ENCODE data around the gene FKTN. TPM values are rescaled to one million over a fixed set of nuclear protein-coding genes. Genes with fewer than 3 reads are reported as not detected.

Gene FKTN
- total and polyA plus RNA-seq, 2 donors (not counting 3 experiments of a cell fraction or from before 2014, with no cell fraction given): 2.8 to 13.2 TPM

- BruUV-seq (replicated peaks): no TSS peak
- Histone ChIP-seq H2AFZ (ENCODE audit: low read depth, low read length) (no peak overlapping the region), H3K27me3 (ENCODE audit: control insufficient read depth in 2 of 2, insufficient read depth in 2 of 2, low read length in 2 of 2) (peaks cover 4 to 12% of the 10 kb centered on the region in 2 experiments), H3K9ac (replicated peaks; ENCODE audit: extremely low read depth, insufficient read depth, low read length) (no peak overlapping the region), H3K4me3 (replicated peaks in 1 of 3; ENCODE audit: insufficient read depth in 1 of 3, low read depth in 1 of 3, low read length in 3 of 3) (no peak overlapping the region), H3K4me2 (ENCODE audit: insufficient read depth, low read length) (no peak overlapping the region), H3K36me3 (ENCODE audit: control insufficient read depth in 2 of 2, extremely low read depth in 1 of 2, insufficient read depth in 2 of 2, low read length in 2 of 2) (no peaks in the 10 kb centered on the region), H4K20me1 (replicated peaks; ENCODE audit: control insufficient read depth, extremely low read depth, insufficient read depth, low read length) (no peaks in the 10 kb centered on the region), H3K79me2 (ENCODE audit: control insufficient read depth, insufficient read depth, low read length) (no peaks in the 10 kb centered on the region), H3K9me1 (replicated peaks; ENCODE audit: control insufficient read depth, extremely low read depth, insufficient read depth, low read length) (no peaks in the 10 kb centered on the region), H3K4me1 (ENCODE audit: control insufficient read depth, extremely low read depth, insufficient read depth, low read length) (no peaks in the 10 kb centered on the region), H3K27ac (ENCODE audit: insufficient read depth, low read depth, low read length) (no peak overlapping the region), H3K9me3 (replicated peaks; ENCODE audit: control insufficient read depth, insufficient read depth, low read length) (no peaks in the 10 kb centered on the region)
- no peak for TF ChIP-seq JUN (IDR thresholded peaks at IDR 0.05; ENCODE audit: borderline replicate concordance, insufficient read depth, insufficient read length, low read depth)
- TF ChIP-seq EZH2 (IDR thresholded peaks at IDR 0.05; ENCODE audit: borderline replicate concordance, low read depth, low read length, severe bottlenecking): no peak
- DNase-seq (ENCODE audit: low read depth, low spot score) (no peak), FAIRE-seq (no peak)
- dilution Hi-C loops (cut with MboI; ENCODE audit: extremely low pct_ligation_motif_present, low sequenced_read_pairs): no loop called here
- ChIA-PET CTCF (interaction anchor here (1.0 kb wide), 1 partner anchor 10 kb away, joined by 3 read pairs; no protein-coding TSS in a partner anchor), POLR2A (no interaction called here)
- intact Hi-C loops (cut with micrococcal nuclease): no loop called here
Measured at GRCh38 chr9:105673850-105674387, 116.0 kb downstream of the FKTN start.

GRCh38 chr9:105676351-105676923 lies 118.5 kb downstream of the FKTN start:
- H4K20me1 ChIP-seq (replicated peaks; ENCODE audit: control insufficient read depth, extremely low read depth, insufficient read depth, low read length): no peaks in the 10 kb centered on the region
- no peak overlapping the region for H3K4me2 ChIP-seq (ENCODE audit: insufficient read depth, low read length)
- no peaks in the 10 kb centered on the region for H3K36me3 ChIP-seq (ENCODE audit: control insufficient read depth in 2 of 2, extremely low read depth in 1 of 2, insufficient read depth in 2 of 2, low read length in 2 of 2)
- POLR2A ChIA-PET: no interaction called here
- no peak overlapping the region for H2AFZ ChIP-seq (ENCODE audit: low read depth, low read length)
- no TSS peak for BruUV-seq (replicated peaks)
- TF ChIP-seq CTCF (IDR thresholded peaks at IDR 0.05; ENCODE audit: extremely low read depth in 1 of 2, insufficient read depth in 1 of 2, low read depth in 1 of 2, low read length in 2 of 2) (no peak), MAX (IDR thresholded peaks at IDR 0.05; ENCODE audit: insufficient read depth, insufficient read length) (no peak), FOS (IDR thresholded peaks at IDR 0.05; ENCODE audit: borderline replicate concordance, insufficient read depth, low read length) (no peak), MYC (IDR thresholded peaks at IDR 0.05; ENCODE audit: low read depth, low read length) (no peak), GATA2 (IDR thresholded peaks at IDR 0.05; ENCODE audit: insufficient read depth, insufficient read length, low read depth, low read length) (no peak), JUN (IDR thresholded peaks at IDR 0.05; ENCODE audit: borderline replicate concordance, insufficient read depth, insufficient read length, low read depth) (no peak), EZH2 (IDR thresholded peaks at IDR 0.05; ENCODE audit: borderline replicate concordance, low read depth, low read length, severe bottlenecking) (no peak), POLR2A (IDR thresholded peaks at IDR 0.05; ENCODE audit: low read depth, low read length) (no peak), POLR2AphosphoS5 (IDR thresholded peaks at IDR 0.05; ENCODE audit: insufficient read depth, low read depth, low read length) (no peak)
- CTCF ChIA-PET: no interaction called here
- no peak overlapping the region for H3K27ac ChIP-seq (ENCODE audit: insufficient read depth, low read depth, low read length)
- no peak overlapping the region for H3K9ac ChIP-seq (replicated peaks; ENCODE audit: extremely low read depth, insufficient read depth, low read length)
- H3K9me1 ChIP-seq (replicated peaks; ENCODE audit: control insufficient read depth, extremely low read depth, insufficient read depth, low read length): no peaks in the 10 kb centered on the region
- H3K9me3 ChIP-seq (replicated peaks; ENCODE audit: control insufficient read depth, insufficient read depth, low read length): no peaks in the 10 kb centered on the region
- no peak overlapping the region for H3K4me3 ChIP-seq (replicated peaks in 1 of 3; ENCODE audit: insufficient read depth in 1 of 3, low read depth in 1 of 3, low read length in 3 of 3)
- H3K27me3 ChIP-seq (ENCODE audit: control insufficient read depth in 2 of 2, insufficient read depth in 2 of 2, low read length in 2 of 2): peaks cover 4 to 6% of the 10 kb centered on the region in 2 experiments
- dilution Hi-C loops (cut with MboI; ENCODE audit: extremely low pct_ligation_motif_present, low sequenced_read_pairs) (no loop called here), intact Hi-C loops (cut with micrococcal nuclease) (no loop called here)
- no peaks in the 10 kb centered on the region for H3K4me1 ChIP-seq (ENCODE audit: control insufficient read depth, extremely low read depth, insufficient read depth, low read length)
- DNase-seq (ENCODE audit: low read depth, low spot score) (peak; percentile 33), FAIRE-seq (no peak)
- no peaks in the 10 kb centered on the region for H3K79me2 ChIP-seq (ENCODE audit: control insufficient read depth, insufficient read depth, low read length)
